Vagina (tissue), 2 donors: Measurements from ENCODE around the gene IKBKE.

Experiments used
- CTCF ChIP-seq, 3 experiments: fragments of 450-650 bp in 2 of 3; fragments of 200-600 bp in 1 of 3; sonication (generic) in 1 of 3; IDR thresholded peaks; one replicate each; pipeline ENCODE4 v1.5.1; 2017 to 2019; ENCODE audit warnings: antibody characterized with exemption in 3 of 3, mild to moderate bottlenecking in 2 of 3, moderate library complexity in 2 of 3
- POLR2A ChIP-seq, 2 donors: fragments of 450-650 bp; IDR thresholded peaks; one replicate each; pipeline ENCODE4 v1.6.1; 2017; ENCODE audit warnings: antibody characterized with exemption in 2 of 2, mild to moderate bottlenecking in 2 of 2, moderate library complexity in 2 of 2
- POLR2AphosphoS5 ChIP-seq, 2 donors: sonication (generic); formaldehyde crosslinking; IDR thresholded peaks; one replicate each; pipeline ENCODE4 v1.9.0; 2017; ENCODE audit warnings: antibody characterized with exemption in 2 of 2, mild to moderate bottlenecking in 2 of 2, low read depth in 1 of 2; ENCODE audit not compliant: insufficient read depth in 1 of 2

GRCh38 chr1:206446688-206447421, 23.4 kb upstream of the IKBKE start:
- TF ChIP-seq CTCF (IDR thresholded peaks at IDR 0.05) (no peak), POLR2AphosphoS5 (IDR thresholded peaks at IDR 0.05; ENCODE audit: insufficient read depth in 1 of 2, low read depth in 1 of 2) (no peak), POLR2A (IDR thresholded peaks at IDR 0.05) (no peak)
